ENCODE results near the gene RIGI. TPM values are rescaled to one million over a fixed set of nuclear protein-coding genes. Genes with fewer than 3 reads are reported as not detected.

The RIGI gene
- total and polyA plus RNA-seq, 12 donors, result 1.5 to 15.2 (median 4.6) TPM

DNA sequence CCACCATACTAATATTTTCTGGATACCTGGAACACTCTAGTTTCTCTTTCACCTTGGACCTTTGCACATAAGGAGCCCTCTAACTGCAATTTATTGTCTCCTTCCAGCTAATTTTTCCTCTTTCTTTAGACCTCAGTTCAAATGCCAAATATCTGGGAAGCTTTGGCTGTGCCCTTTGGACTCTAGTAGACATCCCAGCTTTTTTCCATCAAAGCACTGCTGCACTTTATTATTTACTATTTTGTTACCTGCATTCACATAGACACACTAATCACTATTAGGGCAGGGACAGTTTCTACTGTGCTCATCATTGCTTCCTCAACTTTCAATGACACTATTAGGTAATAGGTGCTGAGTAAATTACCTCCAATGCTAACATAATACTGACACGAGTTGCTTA, 2.1 kb downstream of the RIGI start:
- DNase-seq (no peak), ATAC-seq (no peak)
- intact Hi-C loops (cut with DNase I), result loop anchor here in 4 of 10 donors (10.0 kb wide), 3 partner anchors 51 to 139 kb away; partner anchors contain the start of genes NDUFB6 (in 2 of the 4) and ACO1 (in 1 of the 4)
- H3K27ac ChIP-seq, result no peak overlapping the region
- peaks cover 4 to 43% (median 33%) of the 10 kb centered on the region in 9 donors for H3K4me1 ChIP-seq
- TF ChIP-seq, protein P1, sequence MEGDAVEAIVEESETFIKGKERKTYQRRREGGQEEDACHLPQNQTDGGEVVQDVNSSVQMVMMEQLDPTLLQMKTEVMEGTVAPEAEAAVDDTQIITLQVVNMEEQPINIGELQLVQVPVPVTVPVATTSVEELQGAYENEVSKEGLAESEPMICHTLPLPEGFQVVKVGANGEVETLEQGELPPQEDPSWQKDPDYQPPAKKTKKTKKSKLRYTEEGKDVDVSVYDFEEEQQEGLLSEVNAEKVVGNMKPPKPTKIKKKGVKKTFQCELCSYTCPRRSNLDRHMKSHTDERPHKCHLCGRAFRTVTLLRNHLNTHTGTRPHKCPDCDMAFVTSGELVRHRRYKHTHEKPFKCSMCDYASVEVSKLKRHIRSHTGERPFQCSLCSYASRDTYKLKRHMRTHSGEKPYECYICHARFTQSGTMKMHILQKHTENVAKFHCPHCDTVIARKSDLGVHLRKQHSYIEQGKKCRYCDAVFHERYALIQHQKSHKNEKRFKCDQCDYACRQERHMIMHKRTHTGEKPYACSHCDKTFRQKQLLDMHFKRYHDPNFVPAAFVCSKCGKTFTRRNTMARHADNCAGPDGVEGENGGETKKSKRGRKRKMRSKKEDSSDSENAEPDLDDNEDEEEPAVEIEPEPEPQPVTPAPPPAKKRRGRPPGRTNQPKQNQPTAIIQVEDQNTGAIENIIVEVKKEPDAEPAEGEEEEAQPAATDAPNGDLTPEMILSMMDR (IDR thresholded peaks at IDR 0.05), result no peak
- no peaks in the 10 kb centered on the region for H3K27me3 ChIP-seq
- peaks cover 0 to 13% (median 0%) of the 10 kb centered on the region in 9 donors for H3K36me3 ChIP-seq
- no peaks in the 10 kb centered on the region for H3K9me3 ChIP-seq
- 40 to 43% methylated on average over 1 of the region's 1 CpG for WGBS, 2 donors
- peak overlapping the region in 7 of 10 donors; percentile 58 to 91 (median 72) for H3K4me3 ChIP-seq

DNA sequence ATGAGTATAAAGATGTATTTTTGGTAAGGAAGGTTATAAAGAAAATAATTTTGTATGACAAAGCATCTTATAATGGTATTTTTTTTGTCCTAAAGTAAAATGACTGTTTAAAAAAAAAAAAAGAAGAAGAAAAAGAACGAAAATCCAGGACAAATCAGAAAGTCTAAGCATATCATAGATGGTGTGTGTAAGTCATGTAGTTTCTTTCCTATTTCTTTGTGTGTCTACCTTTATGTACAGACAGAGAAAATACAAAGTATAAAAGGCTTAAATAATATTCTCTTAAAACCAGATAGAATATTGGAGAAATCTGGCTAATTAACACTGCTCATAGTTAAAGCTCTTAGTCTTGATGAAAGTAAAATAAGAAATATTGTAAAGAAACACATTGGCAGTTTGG, 7.7 kb downstream of the RIGI start:
- DNase-seq, result no peak
- H3K4me3 ChIP-seq, result no peak overlapping the region
- TF ChIP-seq, protein P1 (IDR thresholded peaks at IDR 0.05), result no peak
- 96 to 97% methylated on average over 1 of the region's 1 CpG for WGBS, 2 donors
- peaks cover 0 to 20% (median 3%) of the 10 kb centered on the region in 9 donors for H3K4me1 ChIP-seq
- H3K27ac ChIP-seq, result no peak overlapping the region
- peaks cover 0 to 22% (median 0%) of the 10 kb centered on the region in 11 donors for H3K9me3 ChIP-seq
- H3K36me3 ChIP-seq, result peaks cover 0 to 24% (median 0%) of the 10 kb centered on the region in 9 donors
- ATAC-seq, result no peak
- H3K27me3 ChIP-seq, result no peaks in the 10 kb centered on the region
- intact Hi-C loops (cut with DNase I), result no loop called here

DNA sequence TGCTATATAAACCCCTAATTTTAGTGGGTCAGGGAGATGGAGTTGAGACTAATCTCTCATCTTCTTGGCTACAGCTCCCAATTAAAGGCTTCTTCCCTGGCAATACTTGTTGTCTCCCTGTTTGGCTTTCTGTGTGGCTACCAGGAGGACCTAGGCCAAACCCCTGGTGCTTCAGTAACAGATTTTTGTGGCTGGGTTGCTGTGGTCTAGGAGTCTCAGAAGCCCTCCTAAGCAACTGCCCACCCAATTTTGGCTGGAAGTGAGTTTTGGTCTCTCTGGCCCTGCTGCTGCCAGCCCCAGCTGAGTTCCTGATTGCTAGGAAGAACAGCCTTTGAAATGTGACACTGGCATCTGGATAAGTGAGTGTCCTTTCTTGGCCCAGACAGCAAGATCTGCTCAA, 9.8 kb downstream of the RIGI start:
- Histone ChIP-seq H3K4me3 (no peak overlapping the region), H3K9me3 (peaks cover 0 to 24% (median 0%) of the 10 kb centered on the region in 11 donors), H3K36me3 (peaks cover 0 to 24% (median 0%) of the 10 kb centered on the region in 9 donors), H3K27ac (no peak overlapping the region), H3K27me3 (no peaks in the 10 kb centered on the region), H3K4me1 (peaks cover 0 to 13% (median 0%) of the 10 kb centered on the region in 9 donors)
- ATAC-seq (no peak), DNase-seq (no peak)
- intact Hi-C loops (cut with DNase I), result no loop called here
- TF ChIP-seq, protein P1 (IDR thresholded peaks at IDR 0.05), result no peak

DNA sequence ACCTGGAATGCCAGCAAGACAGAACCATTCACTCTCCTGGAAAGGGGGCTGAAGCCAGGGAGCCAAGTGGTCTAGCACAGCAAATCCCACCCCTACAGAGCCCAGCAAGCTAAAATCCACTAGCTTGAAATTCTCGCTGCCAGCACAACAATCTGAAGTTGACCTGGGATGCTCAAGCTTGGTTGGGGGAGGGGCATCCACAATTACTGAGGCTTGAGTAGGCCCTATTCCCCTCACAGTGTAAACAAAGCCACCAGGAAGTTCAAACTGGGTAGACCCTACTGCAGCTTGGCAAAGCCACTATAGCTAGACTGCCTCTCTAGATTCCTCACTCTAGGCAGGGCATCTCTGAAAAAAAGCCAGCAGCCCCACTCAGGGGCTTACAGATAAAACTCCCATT, 17.3 kb downstream of the RIGI start:
- Histone ChIP-seq H3K9me3 (peaks cover 0 to 7% (median 0%) of the 10 kb centered on the region in 11 donors), H3K27me3 (no peaks in the 10 kb centered on the region), H3K4me1 (peaks cover 0 to 17% (median 0%) of the 10 kb centered on the region in 9 donors), H3K27ac (no peak overlapping the region), H3K36me3 (peaks cover 0 to 10% (median 0%) of the 10 kb centered on the region in 9 donors), H3K4me3 (no peak overlapping the region)
- DNase-seq, result no peak
- intact Hi-C loops (cut with DNase I), result loop anchor here in 1 of 10 donors (5.0 kb wide), 1 partner anchor 41 kb away; no protein-coding TSS in a partner anchor
- no peak for ATAC-seq
- WGBS, 2 donors, result 90 to 100% methylated on average over 1 of the region's 1 CpG
- TF ChIP-seq, protein P1 (IDR thresholded peaks at IDR 0.05), result no peak

Measured in heart right ventricle (tissue), 16 donors.